Measurements from ENCODE around the gene VSIG10L. TPM values are rescaled to one million over a fixed set of nuclear protein-coding genes. Genes with fewer than 3 reads are reported as not detected.

VSIG10L gene
- total RNA-seq, 1 donor from 2014 or later = 0.92 TPM

DNA sequence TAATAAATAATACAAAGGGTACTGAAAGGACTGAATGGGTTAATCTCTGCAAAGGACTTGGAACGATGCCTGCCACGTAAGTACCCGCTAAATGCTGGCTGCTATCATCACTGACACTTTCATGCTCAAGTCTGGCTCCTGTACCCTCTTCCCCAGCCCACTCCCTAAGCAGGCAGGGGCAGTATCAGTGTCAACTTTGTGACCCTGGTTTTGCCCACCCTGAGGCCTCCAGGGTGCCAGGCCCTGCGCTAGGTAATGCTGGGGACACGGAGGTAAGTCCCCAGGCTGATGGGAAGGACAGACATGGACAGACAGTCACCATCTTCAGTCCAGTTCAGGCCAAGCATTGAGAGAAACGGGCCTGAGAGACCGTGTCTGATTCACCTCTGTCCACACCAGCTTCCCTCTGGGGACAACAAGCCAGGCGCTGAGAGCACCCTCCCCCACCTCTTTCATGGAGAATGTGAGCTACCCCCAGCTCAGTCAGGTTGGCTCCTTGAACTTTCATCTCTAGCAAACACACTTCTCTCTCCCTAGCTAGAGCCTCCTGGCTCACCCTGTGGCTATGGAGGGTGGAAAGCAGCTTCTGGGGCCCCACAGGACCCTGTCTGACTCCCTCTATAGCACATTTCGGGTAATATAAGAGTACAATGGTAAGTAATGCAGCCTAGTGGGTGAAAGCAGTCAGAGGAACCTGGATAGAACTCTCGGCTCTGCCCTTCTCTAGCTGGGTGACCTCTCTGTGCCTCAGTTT lies 23.4 kb upstream of the VSIG10L start:
- no peak for DNase-seq (ENCODE audit: low read depth)
- TF ChIP-seq CTCF (conservative IDR thresholded peaks at IDR 0.05; ENCODE audit: low read depth, low read length) = peak; percentile 24
- peak overlapping the region; percentile 96 for H3K4me3 ChIP-seq (ENCODE audit: low read depth, low read length)

DNA sequence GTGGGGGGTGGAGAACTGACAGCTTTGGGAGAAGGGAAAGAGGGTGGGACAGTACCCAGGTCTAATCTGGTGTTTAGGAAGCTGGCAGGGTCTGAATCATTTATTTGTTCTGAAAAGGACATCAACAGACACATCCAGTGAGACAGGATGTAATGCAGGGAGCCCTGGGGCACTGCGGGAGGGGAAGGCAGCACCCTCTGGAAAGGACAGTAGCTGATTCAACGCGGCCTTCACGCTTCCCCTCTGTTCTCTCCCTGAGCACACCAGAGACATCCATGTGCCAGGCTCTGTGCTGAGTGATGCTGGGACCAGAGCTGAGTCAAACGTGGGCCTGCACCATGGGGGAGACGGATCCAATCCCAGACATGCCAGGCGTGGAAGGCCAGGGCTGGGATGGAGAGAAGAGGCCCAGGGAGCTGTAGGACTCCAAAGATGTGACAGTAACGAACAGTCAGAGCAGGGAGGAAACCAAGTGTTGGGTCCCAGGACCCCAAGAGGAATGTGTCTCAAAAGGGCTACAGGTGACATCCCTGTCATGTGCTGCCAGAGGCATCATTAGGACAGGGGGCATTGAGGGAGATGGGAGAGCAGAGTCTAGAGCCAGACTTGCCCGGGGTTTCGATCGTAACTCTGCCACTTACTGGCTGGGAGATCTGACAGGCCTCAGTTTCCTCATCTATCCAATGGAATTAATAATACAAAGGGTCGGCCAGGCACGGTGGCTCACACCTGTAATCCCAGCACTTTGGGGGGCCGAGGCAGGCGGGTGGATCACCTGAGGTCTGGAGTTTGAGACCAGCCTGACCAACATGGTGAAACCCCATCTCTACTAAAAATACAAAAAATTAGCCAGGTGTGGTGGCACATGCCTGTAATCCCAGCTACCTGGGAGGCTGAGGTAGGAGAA lies 22.5 kb upstream of the VSIG10L start:
- H3K4me3 ChIP-seq (ENCODE audit: low read depth, low read length) = no peak overlapping the region
- no peak for DNase-seq (ENCODE audit: low read depth)

DNA sequence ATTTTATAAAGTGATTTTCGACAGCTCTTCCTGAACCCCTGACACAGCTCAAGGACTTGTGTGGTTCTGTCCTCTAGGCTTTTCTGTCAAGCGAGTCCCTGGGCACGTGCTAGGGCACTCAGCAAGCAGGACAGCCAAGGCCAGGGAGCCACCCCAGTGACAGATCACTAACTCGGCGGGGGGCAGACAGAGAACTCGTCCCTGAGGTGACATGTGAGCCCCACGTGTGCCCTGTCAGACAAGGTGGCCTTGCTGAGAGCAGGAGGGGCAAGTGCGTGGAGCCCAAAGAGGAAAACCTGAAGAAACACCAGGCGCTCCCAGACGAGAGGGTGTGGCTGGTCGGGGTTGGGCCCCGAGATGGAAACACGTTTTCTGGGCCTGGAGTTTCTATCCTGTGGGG lies 19.3 kb upstream of the VSIG10L start:
- TF ChIP-seq CTCF (conservative IDR thresholded peaks at IDR 0.05; ENCODE audit: low read depth, low read length) = no peak
- H3K4me3 ChIP-seq (ENCODE audit: low read depth, low read length) = no peak overlapping the region
- DNase-seq (ENCODE audit: low read depth) = no peak

More for the DNA sequence above, 22.5 kb upstream of the VSIG10L start:
- TF ChIP-seq CTCF (conservative IDR thresholded peaks at IDR 0.05; ENCODE audit: low read depth, low read length) = no peak

- DNase-seq (ENCODE audit: low read depth) = no peak
- no peak for TF ChIP-seq CTCF (conservative IDR thresholded peaks at IDR 0.05; ENCODE audit: low read depth, low read length)
- no peak overlapping the region for H3K4me3 ChIP-seq (ENCODE audit: low read depth, low read length)
Observed at GRCh38 chr19:51359294-51359693, 17.4 kb upstream of the VSIG10L start.

DNA sequence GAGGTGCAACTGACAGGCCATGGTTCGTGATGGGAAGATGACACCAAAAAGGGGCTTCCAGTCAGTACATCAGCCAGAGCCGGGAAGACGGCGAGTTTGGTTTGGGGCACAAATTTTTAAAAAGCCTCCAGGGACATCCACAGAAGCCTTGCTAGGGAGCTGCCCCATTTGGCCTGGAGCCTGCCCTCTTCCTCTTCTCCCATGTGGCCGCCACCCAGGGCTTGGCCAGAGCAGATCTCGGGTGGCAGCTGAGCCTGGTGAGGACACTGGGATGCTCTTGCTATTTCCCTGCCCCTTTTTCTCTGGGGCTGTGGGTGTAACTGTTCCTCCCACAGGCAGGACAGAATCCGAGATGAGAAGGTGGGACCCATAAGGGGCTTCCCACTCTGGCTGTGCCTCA lies 16.0 kb upstream of the VSIG10L start:
- no peak overlapping the region for H3K4me3 ChIP-seq (ENCODE audit: low read depth, low read length)
- no peak for DNase-seq (ENCODE audit: low read depth)
- no peak for TF ChIP-seq CTCF (conservative IDR thresholded peaks at IDR 0.05; ENCODE audit: low read depth, low read length)

DNA sequence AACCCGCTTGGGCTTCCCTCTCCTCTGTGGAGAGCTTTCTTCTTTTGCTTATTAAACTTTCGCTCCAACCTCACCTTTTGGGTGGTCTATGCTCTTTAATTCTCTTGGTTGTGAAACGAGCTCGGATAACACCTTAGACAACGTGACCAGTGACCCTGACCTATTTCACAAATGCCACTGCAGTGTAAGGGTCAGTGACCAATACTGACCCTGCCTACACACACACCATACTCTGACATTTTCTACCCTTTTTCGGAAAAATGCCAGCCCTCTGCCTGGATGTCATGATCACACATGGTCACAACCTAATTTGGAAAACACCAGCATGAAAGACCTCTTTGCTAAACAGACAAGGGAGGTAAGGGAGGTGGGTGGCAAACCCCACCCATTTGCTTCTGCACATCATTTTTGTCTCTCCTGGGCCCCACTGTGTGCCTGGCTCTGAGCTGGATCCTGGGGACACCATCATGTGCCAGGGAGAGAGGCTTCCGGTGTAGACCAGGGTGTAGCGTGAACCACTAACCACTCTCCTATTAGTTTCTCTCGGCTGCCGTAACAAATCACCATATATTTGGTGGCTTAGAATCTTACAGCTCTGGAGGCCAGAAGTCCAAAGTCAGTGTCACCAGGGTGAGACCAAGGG lies 14.3 kb upstream of the VSIG10L start:
- no peak for TF ChIP-seq CTCF (conservative IDR thresholded peaks at IDR 0.05; ENCODE audit: low read depth, low read length)
- no peak for DNase-seq (ENCODE audit: low read depth)
- H3K4me3 ChIP-seq (ENCODE audit: low read depth, low read length) = no peak overlapping the region

Measured in epithelial cell of proximal tubule (primary cell).